GM18909 (cell line): ENCODE results near the gene MRPL24.
A peak's percentile ranks its signal among the peaks of the same experiment; 100 is the strongest.

Experiments used
- ATAC-seq: cut with Tn5 transposase; IDR thresholded peaks from one replicate; pipeline ENCODE4 v1.9.1; 2021; ENCODE audit warnings: mild to moderate bottlenecking; ENCODE audit not compliant: unreplicated experiment, poor library complexity

Gene MRPL24

GRCh38 chr1:156714830-156715229, 26.1 kb downstream of the MRPL24 start:
- no peak for ATAC-seq

DNA sequence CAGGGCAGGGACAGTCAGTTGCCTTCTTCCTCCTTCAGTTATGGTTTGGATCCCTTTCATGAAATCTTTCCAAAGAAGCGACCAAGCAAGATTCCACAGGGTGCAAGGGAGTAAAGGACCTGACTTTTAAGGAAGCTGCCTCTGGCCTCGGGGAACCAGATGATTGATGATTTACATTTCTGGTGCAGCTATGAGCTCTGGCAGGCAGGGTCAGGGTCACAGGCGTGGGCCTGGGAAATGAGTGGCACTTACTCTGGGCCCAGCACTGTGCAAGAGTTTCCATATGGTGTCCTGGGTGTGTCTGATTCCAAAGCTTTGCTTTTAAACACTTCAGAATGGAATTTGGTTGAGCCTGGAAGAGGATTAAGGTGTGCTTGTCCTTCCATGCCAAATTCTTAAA, 28.3 kb downstream of the MRPL24 start:
- no peak for ATAC-seq

DNA sequence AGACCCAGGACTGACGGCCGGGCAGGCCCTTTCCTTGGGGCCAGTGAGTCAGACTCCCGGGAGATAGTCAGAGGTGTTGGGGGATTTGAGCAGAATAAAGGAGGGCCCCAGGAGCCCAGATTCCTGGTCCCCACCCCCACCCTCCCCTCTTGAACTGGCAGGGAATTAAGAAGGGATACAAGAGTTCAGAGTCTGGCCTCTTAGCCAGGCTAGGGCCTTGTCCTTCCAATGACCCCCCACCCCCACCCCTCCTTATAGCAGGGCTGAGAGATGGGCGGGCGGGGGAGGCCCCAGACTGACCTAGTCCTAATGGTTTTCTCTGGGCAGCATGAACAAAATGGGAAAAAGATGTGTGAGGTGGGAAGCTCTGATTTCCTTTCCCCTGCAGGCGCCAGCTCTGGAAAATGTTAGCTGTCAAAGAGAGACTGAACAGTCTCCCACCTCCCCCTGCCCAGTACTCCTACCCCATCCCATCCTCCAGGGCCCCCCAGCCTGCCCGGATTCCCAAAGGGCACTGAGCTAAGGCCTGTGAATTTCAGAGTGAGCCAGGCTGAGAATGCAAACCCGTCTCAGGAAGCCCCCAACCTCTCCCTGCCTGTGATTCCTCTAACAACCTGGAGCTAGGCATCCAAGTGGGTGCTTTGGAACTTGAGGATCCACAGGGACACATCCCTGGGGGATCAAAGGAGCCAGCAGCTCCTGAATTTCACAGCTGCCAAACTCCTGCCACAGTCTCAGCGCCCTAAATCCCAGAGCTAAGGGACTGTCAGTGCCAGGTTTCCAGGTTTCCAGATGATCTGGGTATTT, 29.7 kb downstream of the MRPL24 start:
- no peak for ATAC-seq

DNA sequence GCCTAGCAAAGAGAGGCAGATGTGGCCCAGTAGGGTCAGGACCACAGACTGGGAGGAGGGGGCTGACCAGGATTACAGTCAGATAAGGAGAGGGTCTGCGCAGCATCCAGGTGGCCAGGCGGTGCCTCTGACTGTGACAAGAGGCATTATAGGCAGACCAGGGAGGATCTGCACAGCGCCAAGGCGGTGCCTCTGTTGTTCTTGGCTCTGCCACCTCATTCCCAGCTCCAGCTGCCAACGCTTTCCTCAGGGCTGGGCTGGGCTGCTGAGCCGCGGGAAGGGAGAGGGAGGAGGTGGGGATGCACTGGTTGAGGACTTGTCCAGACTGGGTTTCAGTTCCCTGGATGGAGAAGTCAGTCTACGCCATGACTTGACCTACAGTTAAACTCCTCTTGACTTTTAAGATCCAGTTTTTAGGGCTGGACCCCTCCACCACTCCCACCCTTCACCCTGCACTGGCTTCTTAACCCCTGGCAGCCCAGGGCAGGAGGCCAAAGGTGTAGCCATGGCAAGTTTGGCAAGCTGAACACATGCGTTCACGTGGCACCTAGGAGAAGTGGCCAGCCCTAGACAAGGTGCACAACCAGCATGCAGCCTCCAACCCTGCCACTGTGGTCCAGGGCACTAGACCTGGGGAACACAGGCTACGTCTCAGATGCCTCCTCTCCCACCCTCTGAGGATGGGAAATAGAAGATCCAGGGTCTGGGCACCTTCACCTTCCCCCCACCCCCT, 31.0 kb downstream of the MRPL24 start:
- ATAC-seq: no peak

GRCh38 chr1:156709031-156709430, 31.9 kb downstream of the MRPL24 start:
- no peak for ATAC-seq

GRCh38 chr1:156708218-156708661, 32.6 kb downstream of the MRPL24 start:
- ATAC-seq: no peak

GRCh38 chr1:156707417-156708217, 33.3 kb downstream of the MRPL24 start:
- no peak for ATAC-seq

- ATAC-seq: no peak
Observed at GRCh38 chr1:156706657-156707416, 34.1 kb downstream of the MRPL24 start.

DNA sequence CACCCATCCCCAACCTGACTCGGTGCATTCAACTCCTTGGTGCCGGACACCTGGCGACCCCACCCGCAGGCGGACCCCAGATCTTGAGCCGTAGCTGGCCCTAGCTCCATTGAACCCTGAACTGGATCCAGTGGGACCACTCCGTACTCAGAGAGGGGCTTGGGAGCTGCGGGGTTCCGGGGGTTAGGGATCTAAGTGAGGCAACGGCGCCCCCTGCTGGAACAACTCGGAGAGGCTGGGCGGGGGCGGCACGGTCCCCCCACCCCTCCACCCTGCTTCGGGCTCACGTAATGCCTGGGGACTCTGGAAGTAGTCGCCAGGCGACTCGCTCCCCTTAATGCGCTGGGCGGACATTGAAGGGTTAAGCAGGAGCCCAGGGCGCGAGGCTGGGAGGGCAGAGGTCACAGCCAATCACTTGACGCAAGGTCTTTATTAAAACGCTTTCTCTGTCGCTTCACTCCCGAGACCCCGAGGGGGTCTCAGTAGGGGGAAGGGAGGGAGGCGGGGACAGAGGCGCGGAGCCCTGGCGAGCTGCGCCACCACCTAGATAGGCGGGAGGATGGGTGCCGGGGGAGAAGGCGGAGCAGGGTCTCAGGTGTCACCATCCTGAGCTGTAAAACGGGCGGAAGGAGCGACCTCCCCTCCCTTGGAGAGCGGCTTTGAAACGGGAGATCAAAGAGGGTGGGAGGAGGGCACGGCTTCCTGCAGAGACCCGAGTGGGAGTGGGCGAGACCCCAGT, 34.8 kb downstream of the MRPL24 start:
- peak; percentile 44 for ATAC-seq

DNA sequence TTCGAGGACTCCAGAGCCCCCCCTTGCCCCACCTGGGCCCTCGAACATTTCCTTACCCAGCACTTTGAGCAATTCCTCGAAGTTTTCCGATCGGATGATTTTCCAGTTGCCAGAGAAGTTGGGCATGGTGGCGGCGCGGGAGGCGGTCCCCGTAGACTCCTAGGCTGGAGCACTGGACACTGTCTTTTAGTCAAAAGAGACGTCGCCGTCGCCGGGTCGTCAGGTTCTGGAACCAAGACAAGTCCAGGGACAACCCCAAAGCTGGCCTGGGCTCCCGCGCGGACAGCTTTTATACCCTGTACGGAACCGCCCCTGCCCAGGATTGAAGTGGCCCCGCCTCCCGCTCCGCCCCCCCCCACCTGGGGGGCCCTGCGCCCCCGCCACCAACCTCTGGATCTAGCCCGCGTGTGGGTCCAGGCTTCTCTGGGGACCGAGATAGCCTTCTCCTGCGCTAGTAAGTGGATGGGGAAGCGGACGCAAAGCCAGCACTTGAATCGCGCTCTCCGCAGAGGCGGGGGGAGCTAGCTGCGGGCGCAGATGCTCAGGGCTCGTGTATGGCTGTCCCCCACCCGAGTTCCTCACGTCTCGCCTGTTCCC, 35.5 kb downstream of the MRPL24 start, which contains the start of gene CRABP2:
CRABP2 (minus strand) TSS at position 263 of the 597 bp plus-strand sequence; CDS start at position 126, 137 bp downstream.
- ATAC-seq: no peak

DNA sequence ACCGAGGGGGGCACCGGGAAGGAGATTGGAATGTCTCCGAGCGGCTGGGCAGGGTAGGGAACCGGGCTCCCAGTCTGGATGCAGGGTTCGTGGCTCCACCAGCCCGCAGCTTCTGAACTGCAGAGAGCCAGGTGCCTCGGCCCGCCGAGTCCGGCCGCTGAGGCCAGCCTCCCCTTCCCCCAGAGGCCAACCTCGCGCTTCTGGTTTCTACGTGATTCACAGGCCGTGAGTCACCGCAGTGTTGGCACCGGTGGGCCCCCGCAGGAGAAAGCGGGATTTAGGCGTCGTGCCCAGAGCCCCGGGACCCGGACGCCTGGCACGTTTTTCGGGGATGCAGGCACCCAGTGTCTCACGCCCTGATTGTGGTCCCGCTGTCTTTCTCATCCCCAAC, 36.0 kb downstream of the MRPL24 start:
- ATAC-seq: no peak

GRCh38 chr1:156704166-156704711, 36.6 kb downstream of the MRPL24 start:
- no peak for ATAC-seq

DNA sequence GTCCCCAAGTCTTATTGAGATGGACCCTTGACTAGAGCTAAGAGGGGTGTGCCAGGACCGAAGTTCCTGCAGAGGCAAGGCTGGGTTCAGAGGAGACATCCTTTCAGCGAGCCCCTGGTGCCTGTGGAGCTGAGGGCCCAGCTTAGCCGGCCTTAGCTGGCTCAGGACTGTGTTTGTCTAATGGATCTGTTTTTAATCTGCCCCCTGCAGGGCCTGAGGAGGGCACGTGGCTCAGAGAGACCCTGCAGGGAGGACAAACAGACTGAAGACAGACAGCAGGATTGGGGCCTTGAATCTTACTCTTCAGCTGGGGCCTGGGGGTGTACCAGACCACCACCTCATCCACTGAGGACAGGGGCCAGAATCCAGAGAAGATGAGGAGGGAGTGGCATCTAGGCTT, 37.1 kb downstream of the MRPL24 start:
- no peak for ATAC-seq

DNA sequence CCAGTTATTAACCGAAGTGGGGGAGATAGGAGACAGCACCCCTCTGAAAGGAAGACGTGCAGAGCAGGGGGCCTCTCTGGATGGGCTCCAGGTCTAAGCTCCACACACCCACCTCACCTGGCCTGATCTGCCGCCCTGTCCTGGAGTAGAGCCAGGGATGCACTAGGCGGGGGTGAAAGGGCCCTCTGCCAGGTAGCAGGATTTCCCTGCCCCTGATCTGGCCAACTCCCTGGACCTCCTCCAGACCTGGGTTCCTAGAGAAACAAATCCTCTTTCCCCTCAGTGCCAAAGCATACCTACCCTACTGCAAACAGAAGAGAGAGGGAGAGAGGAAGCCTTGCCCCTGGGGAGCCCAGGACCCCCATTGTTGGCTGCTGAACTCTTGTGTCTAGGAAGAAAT, 37.6 kb downstream of the MRPL24 start:
- no peak for ATAC-seq

- no peak for ATAC-seq
Observed at GRCh38 chr1:156700736-156701531, 40.0 kb downstream of the MRPL24 start.

DNA sequence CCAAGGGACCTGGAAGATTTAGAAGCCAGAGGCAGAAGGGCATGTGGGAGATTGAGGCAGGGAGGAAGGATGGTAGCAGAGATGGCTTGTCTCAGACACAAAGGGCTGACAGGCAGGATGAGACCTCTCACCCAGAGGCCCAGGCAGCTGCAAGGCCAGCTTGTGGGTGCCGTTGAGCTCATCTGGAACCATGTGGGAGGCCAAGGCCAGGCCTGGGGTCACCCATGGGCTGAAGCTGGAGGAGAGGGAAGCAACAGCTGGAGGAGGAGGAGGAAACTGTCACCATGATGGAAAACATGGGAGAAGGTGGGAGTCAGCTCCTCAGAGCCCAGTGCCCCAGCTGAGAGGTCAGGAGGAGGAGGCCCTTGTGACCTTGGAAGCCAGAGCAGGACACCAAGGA, 41.9 kb downstream of the MRPL24 start:
- no peak for ATAC-seq

DNA sequence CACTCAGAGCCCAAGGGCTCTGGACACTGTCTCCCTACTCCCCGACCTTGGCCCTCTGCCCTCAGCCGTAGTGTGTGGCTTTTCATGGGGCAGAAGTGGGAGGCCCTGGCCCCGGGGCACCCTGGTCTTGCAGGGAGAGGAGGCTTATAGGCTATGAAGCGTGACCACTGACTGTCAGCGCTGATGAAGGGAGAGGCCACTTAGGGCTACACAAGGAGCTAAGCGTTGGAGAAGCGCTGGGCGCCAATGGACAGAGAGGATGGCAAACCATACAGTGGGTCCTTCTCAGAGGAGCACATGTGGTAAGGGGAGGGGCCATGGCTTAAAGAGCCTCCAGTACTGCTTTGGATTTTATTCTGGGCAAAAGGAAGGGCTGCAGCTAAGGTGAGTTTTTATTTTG, 43.4 kb downstream of the MRPL24 start:
- no peak for ATAC-seq

DNA sequence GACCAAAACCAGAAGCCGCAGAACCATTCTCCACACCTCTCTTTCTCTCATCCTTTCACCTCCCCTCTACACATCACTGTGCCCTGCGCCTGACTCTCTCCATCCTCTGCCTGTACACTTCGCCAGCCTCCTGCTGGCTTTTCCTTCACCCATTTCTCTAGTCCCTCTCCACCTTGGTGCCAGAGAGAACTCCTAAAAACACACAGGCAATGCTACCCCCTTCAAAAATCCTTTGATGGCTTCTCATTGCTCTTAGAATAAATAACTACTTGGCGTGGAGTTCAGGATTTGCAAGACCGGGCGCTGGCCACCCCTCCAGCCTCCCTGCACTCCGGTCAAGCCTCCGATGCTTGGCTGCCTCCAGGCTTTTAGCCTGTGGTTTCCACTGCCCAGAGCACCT, 44.1 kb downstream of the MRPL24 start:
- ATAC-seq: no peak
